Measurements from ENCODE around the gene HRK. TPM values are rescaled to one million over a fixed set of nuclear protein-coding genes. Genes with fewer than 3 reads are reported as not detected.

Gene HRK
- total and polyA plus RNA-seq, 2 of the 13 experiments (the other 11 are each of a cell fraction or from before 2014, with no cell fraction given): 0.02 TPM; not detected in 1

GRCh38 chr12:116916714-116917114 lies 35.5 kb upstream of the HRK start (continued):
- peak; percentile 16; the same call in 1 of the 2 replicates for TF ChIP-seq ZBTB38 (CRISPR knock-in tag; IDR thresholded peaks at IDR 0.05)
- no peak for TF ChIP-seq TARDBP (CRISPR knock-in tag; IDR thresholded peaks at IDR 0.05)
- peak; percentile 84 for TF ChIP-seq RBAK (CRISPR knock-in tag; IDR thresholded peaks at IDR 0.05)
- TF ChIP-seq SP5 (CRISPR knock-in tag; IDR thresholded peaks at IDR 0.05; ENCODE audit: borderline replicate concordance, low read depth): peak; percentile 17; the same call in 1 of the 2 replicates
- TF ChIP-seq ZGPAT (CRISPR knock-in tag; IDR thresholded peaks at IDR 0.05): peak; percentile 44; the same call in 1 of the 2 replicates
- TF ChIP-seq PAF1 (CRISPR knock-in tag; IDR thresholded peaks at IDR 0.05): no peak
- no peak for TF ChIP-seq ZNF260 (CRISPR knock-in tag; IDR thresholded peaks at IDR 0.05; ENCODE audit: borderline replicate concordance, low read depth)
- TF ChIP-seq NFIC (IDR thresholded peaks at IDR 0.05; ENCODE audit: low read length): no peak
- no peak for TF ChIP-seq MLX (CRISPR knock-in tag; IDR thresholded peaks at IDR 0.05)
- peak; percentile 66 for TF ChIP-seq ASH2L (IDR thresholded peaks at IDR 0.05; ENCODE audit: insufficient read length, low read depth, low read length)
- TF ChIP-seq THAP11 (CRISPR knock-in tag; IDR thresholded peaks at IDR 0.05): peak; percentile 55; the same call in 1 of the 2 replicates
- TF ChIP-seq RXRA (CRISPR knock-in tag; IDR thresholded peaks at IDR 0.05): peak; percentile 50; the same call in 1 of the 2 replicates
- TF ChIP-seq NCOR1 (IDR thresholded peaks at IDR 0.05; ENCODE audit: borderline replicate concordance, low read length): peak; percentile 56; the same call in 1 of the 2 replicates
- no peak for TF ChIP-seq ZBTB20 (CRISPR knock-in tag; IDR thresholded peaks at IDR 0.05; ENCODE audit: borderline replicate concordance, low read depth)
- TF ChIP-seq ZNF30 (CRISPR knock-in tag; IDR thresholded peaks at IDR 0.05): no peak
- TF ChIP-seq ZNF644 (CRISPR knock-in tag; IDR thresholded peaks at IDR 0.05; ENCODE audit: low read depth): peak; percentile 67; the same call in 1 of the 2 replicates
- no peak for TF ChIP-seq PHF5A (CRISPR knock-in tag; IDR thresholded peaks at IDR 0.05; ENCODE audit: low read depth, unreplicated experiment)
- TF ChIP-seq ZNF577 (CRISPR knock-in tag; IDR thresholded peaks at IDR 0.05; ENCODE audit: borderline replicate concordance, low read depth): no peak
- TF ChIP-seq ZNF431 (CRISPR knock-in tag; IDR thresholded peaks at IDR 0.05; ENCODE audit: borderline replicate concordance, low read depth): 0 out of 2 replicates have a peak, but pooled peaks have one; percentile 62
- TF ChIP-seq ZNF782 (CRISPR knock-in tag; IDR thresholded peaks at IDR 0.05; ENCODE audit: borderline replicate concordance): no peak
- TF ChIP-seq TCF7 (IDR thresholded peaks at IDR 0.05; ENCODE audit: low read depth): peak; percentile 58; the same call in 1 of the 2 replicates
- TF ChIP-seq ZNF503 (CRISPR knock-in tag; IDR thresholded peaks at IDR 0.05): no peak
